ENCODE measurements around the gene UNC5C.

The UNC5C gene

DNA sequence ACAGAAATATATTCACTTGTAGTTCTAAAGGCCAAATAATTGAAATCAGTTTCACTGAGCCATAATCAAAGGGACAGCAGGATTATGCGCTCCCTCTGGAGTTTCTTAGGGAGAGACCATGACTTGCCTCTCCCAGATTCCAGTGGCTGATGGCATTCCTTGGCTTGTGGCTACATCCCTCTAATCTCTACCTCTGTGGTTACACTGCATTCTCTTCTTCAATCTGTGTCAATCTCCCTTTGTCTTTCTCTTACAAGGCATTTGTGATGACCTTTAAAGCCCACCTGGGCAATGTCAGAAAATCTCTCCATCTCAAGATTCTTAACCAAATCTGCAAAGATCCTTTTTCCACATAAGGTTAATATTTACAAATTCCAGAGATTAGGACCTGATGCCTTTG, 260.2 kb downstream of the UNC5C start:
- no peaks in the 10 kb centered on the region for H3K27me3 ChIP-seq (replicated peaks in 2 of 5; ENCODE audit: control insufficient read depth in 4 of 5, insufficient read depth in 5 of 5, low read length in 4 of 5)
- no peak overlapping the region for H3K4me3 ChIP-seq (ENCODE audit: control insufficient read depth in 1 of 7, extremely low read depth in 1 of 7, insufficient read depth in 4 of 7, low read depth in 2 of 7, low read length in 6 of 7)
- CTCF ChIA-PET: interaction anchor here (1.2 kb wide), 1 partner anchor 257 kb away, joined by 3 read pairs; no protein-coding TSS in a partner anchor
- H3K36me3 ChIP-seq (ENCODE audit: control insufficient read depth in 4 of 4, insufficient read depth in 4 of 4, low read length in 3 of 4): no peaks in the 10 kb centered on the region
- POLR2A ChIA-PET: no interaction called here
- no peak for DNase-seq
- no peaks in the 10 kb centered on the region for H3K9me3 ChIP-seq (ENCODE audit: control extremely low read depth in 1 of 5, control insufficient read depth in 4 of 5, insufficient read depth in 2 of 5, low read depth in 1 of 5, low read length in 4 of 5)
- H3K27ac ChIP-seq (ENCODE audit: insufficient read depth in 1 of 2, low read depth in 1 of 2, low read length in 2 of 2, poor library complexity in 1 of 2, severe bottlenecking in 2 of 2): peak overlapping the region in 1 of 2 experiments; percentile 18
- WGBS (ENCODE audit: insufficient coverage): 100% methylated on average over 1 of the region's 1 CpG
- peaks cover 6 to 35% (median 27%) of the 10 kb centered on the region in 4 experiments for H3K4me1 ChIP-seq (ENCODE audit: control extremely low read depth in 1 of 4, control insufficient read depth in 4 of 4, insufficient read depth in 4 of 4, low read length in 3 of 4)

DNA sequence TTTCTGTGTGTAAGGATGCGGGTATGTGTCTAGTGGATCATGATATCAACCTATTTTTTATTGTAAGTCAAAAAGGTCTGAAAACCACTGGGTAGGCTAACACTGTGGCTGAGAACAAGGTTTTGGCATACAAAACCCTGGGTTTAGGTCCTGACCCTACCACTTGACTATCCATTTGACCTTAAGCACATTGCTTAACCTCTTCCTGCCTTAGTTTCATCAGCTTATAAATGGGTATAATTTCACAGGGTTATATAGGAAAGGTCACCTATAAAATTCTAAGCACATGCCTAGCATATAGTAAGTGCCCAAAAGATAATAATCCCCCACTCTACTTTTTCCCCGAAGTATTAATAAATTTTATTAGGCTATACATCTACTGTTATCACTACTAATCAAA, 263.0 kb downstream of the UNC5C start:
- H3K27me3 ChIP-seq (replicated peaks in 2 of 5; ENCODE audit: control insufficient read depth in 4 of 5, insufficient read depth in 5 of 5, low read length in 4 of 5): no peaks in the 10 kb centered on the region
- no peak overlapping the region for H3K4me3 ChIP-seq (ENCODE audit: control insufficient read depth in 1 of 7, extremely low read depth in 1 of 7, insufficient read depth in 4 of 7, low read depth in 2 of 7, low read length in 6 of 7)
- peaks cover 6 to 23% (median 15%) of the 10 kb centered on the region in 4 experiments for H3K4me1 ChIP-seq (ENCODE audit: control extremely low read depth in 1 of 4, control insufficient read depth in 4 of 4, insufficient read depth in 4 of 4, low read length in 3 of 4)
- no peak overlapping the region for H3K27ac ChIP-seq (ENCODE audit: insufficient read depth in 1 of 2, low read depth in 1 of 2, low read length in 2 of 2, poor library complexity in 1 of 2, severe bottlenecking in 2 of 2)
- no peak for DNase-seq
- no peaks in the 10 kb centered on the region for H3K9me3 ChIP-seq (ENCODE audit: control extremely low read depth in 1 of 5, control insufficient read depth in 4 of 5, insufficient read depth in 2 of 5, low read depth in 1 of 5, low read length in 4 of 5)
- POLR2A ChIA-PET: no interaction called here
- CTCF ChIA-PET: no interaction called here
- no peaks in the 10 kb centered on the region for H3K36me3 ChIP-seq (ENCODE audit: control insufficient read depth in 4 of 4, insufficient read depth in 4 of 4, low read length in 3 of 4)
- 100% methylated on average over 1 of the region's 2 CpGs for WGBS (ENCODE audit: insufficient coverage)

DNA sequence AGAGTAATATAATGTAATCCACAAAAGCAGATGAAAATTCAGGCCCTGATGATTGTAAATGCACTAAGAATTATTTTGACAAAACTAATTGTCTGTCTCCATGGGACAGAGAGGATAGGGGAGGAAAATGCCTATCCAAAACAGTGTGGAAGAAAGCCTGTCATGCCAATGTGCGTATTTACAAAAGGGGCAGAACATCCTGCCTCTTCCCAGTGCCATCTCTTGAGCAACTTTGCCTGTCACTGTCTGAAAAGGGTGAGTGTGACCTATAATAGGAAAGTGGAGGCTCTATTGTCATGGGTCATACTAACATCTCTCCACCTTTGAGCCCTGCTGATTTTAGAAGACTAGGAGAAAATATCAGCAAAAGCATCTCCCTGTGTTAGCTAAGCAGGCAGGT, 264.1 kb downstream of the UNC5C start:
- POLR2A ChIA-PET: no interaction called here
- CTCF ChIA-PET: no interaction called here
- H3K27ac ChIP-seq (ENCODE audit: insufficient read depth in 1 of 2, low read depth in 1 of 2, low read length in 2 of 2, poor library complexity in 1 of 2, severe bottlenecking in 2 of 2): no peak overlapping the region
- no peaks in the 10 kb centered on the region for H3K9me3 ChIP-seq (ENCODE audit: control extremely low read depth in 1 of 5, control insufficient read depth in 4 of 5, insufficient read depth in 2 of 5, low read depth in 1 of 5, low read length in 4 of 5)
- no peak overlapping the region for H3K4me3 ChIP-seq (ENCODE audit: control insufficient read depth in 1 of 7, extremely low read depth in 1 of 7, insufficient read depth in 4 of 7, low read depth in 2 of 7, low read length in 6 of 7)
- H3K27me3 ChIP-seq (replicated peaks in 2 of 5; ENCODE audit: control insufficient read depth in 4 of 5, insufficient read depth in 5 of 5, low read length in 4 of 5): no peaks in the 10 kb centered on the region
- no peaks in the 10 kb centered on the region for H3K36me3 ChIP-seq (ENCODE audit: control insufficient read depth in 4 of 4, insufficient read depth in 4 of 4, low read length in 3 of 4)
- no peak for DNase-seq
- H3K4me1 ChIP-seq (ENCODE audit: control extremely low read depth in 1 of 4, control insufficient read depth in 4 of 4, insufficient read depth in 4 of 4, low read length in 3 of 4): peaks cover 4 to 13% (median 10%) of the 10 kb centered on the region in 4 experiments
- no CpG with 5 or more reads among the region's 1 CpG for WGBS (ENCODE audit: insufficient coverage)

DNA sequence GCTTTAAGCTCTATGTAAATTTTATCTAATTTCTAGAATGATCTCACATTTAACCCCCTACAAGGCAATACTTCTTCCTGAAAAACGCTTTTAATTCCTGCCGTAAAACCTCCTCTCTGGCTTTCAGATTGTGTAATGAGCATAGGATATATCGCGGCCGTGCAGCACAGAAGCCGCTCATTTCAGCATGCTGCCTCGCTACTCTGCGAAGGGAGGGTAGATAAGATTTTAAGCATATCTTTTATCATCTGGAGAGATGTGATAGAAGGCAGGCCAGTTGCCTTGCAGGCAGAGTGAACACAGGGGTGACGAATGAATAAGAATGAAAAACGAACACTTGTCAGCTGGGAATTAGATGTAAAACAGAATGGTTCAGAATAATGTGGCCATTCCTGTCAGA, 265.5 kb downstream of the UNC5C start:
- ChIA-PET POLR2A (no interaction called here), CTCF (no interaction called here)
- no peak overlapping the region for H3K27ac ChIP-seq (ENCODE audit: insufficient read depth in 1 of 2, low read depth in 1 of 2, low read length in 2 of 2, poor library complexity in 1 of 2, severe bottlenecking in 2 of 2)
- H3K36me3 ChIP-seq (ENCODE audit: control insufficient read depth in 4 of 4, insufficient read depth in 4 of 4, low read length in 3 of 4): no peaks in the 10 kb centered on the region
- DNase-seq: no peak
- no peaks in the 10 kb centered on the region for H3K27me3 ChIP-seq (replicated peaks in 2 of 5; ENCODE audit: control insufficient read depth in 4 of 5, insufficient read depth in 5 of 5, low read length in 4 of 5)
- no peaks in the 10 kb centered on the region for H3K9me3 ChIP-seq (ENCODE audit: control extremely low read depth in 1 of 5, control insufficient read depth in 4 of 5, insufficient read depth in 2 of 5, low read depth in 1 of 5, low read length in 4 of 5)
- 85% methylated on average over 6 of the region's 10 CpGs for WGBS (ENCODE audit: insufficient coverage)
- no peak overlapping the region for H3K4me3 ChIP-seq (ENCODE audit: control insufficient read depth in 1 of 7, extremely low read depth in 1 of 7, insufficient read depth in 4 of 7, low read depth in 2 of 7, low read length in 6 of 7)
- H3K4me1 ChIP-seq (ENCODE audit: control extremely low read depth in 1 of 4, control insufficient read depth in 4 of 4, insufficient read depth in 4 of 4, low read length in 3 of 4): no peaks in the 10 kb centered on the region

DNA sequence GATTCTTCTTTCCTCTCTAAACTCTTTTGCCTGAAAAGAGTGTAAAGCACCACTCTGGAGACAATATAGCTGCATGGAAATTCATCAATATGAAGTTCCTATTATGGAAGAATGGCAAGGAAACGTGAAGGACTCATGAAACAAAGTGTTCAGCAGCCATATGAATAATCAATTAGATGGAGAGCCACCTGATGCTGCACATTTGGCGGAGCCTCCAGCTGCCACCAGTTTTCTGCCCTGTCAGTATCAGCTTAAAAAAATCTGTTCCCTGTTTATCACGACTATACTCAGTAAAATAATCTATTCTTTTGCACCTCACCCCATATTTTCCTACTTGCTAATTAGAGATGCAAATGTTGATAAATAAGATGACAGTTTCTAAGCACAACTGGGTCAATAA, 276.0 kb downstream of the UNC5C start:
- no peak overlapping the region for H3K4me3 ChIP-seq (ENCODE audit: control insufficient read depth in 1 of 7, extremely low read depth in 1 of 7, insufficient read depth in 4 of 7, low read depth in 2 of 7, low read length in 6 of 7)
- ChIA-PET POLR2A (no interaction called here), CTCF (no interaction called here)
- no peak for DNase-seq
- H3K27me3 ChIP-seq (replicated peaks in 2 of 5; ENCODE audit: control insufficient read depth in 4 of 5, insufficient read depth in 5 of 5, low read length in 4 of 5): no peaks in the 10 kb centered on the region
- H3K27ac ChIP-seq (ENCODE audit: insufficient read depth in 1 of 2, low read depth in 1 of 2, low read length in 2 of 2, poor library complexity in 1 of 2, severe bottlenecking in 2 of 2): no peak overlapping the region
- no peaks in the 10 kb centered on the region for H3K4me1 ChIP-seq (ENCODE audit: control extremely low read depth in 1 of 4, control insufficient read depth in 4 of 4, insufficient read depth in 4 of 4, low read length in 3 of 4)
- WGBS (ENCODE audit: insufficient coverage): 100% methylated on average over 2 of the region's 3 CpGs
- H3K36me3 ChIP-seq (ENCODE audit: control insufficient read depth in 4 of 4, insufficient read depth in 4 of 4, low read length in 3 of 4): no peaks in the 10 kb centered on the region
- H3K9me3 ChIP-seq (ENCODE audit: control extremely low read depth in 1 of 5, control insufficient read depth in 4 of 5, insufficient read depth in 2 of 5, low read depth in 1 of 5, low read length in 4 of 5): peaks cover 0 to 1% (median 0%) of the 10 kb centered on the region in 5 experiments

DNA sequence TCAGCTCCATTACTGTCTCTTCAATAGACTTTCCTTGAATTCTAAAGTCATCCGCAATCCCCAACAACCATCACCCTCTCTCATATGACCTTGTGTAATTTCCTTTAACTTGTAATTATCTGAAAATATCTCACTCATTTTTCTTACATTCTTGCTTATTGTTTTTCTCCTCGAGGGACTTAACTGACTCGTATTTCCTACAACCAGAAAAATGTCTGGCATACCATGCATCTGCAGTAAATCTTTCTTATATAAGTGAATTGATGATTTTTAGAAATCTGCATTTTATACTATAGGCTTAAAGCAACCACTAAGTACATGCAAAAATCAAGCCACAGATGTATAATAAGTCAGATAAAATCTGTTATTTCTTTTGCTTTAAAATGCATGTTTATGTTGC, 276.7 kb downstream of the UNC5C start:
- 100% methylated on average over 1 of the region's 3 CpGs for WGBS (ENCODE audit: insufficient coverage)
- H3K9me3 ChIP-seq (ENCODE audit: control extremely low read depth in 1 of 5, control insufficient read depth in 4 of 5, insufficient read depth in 2 of 5, low read depth in 1 of 5, low read length in 4 of 5): peaks cover 0 to 1% (median 0%) of the 10 kb centered on the region in 5 experiments
- no peak for DNase-seq
- H3K27ac ChIP-seq (ENCODE audit: insufficient read depth in 1 of 2, low read depth in 1 of 2, low read length in 2 of 2, poor library complexity in 1 of 2, severe bottlenecking in 2 of 2): no peak overlapping the region
- CTCF ChIA-PET: no interaction called here
- H3K4me3 ChIP-seq (ENCODE audit: control insufficient read depth in 1 of 7, extremely low read depth in 1 of 7, insufficient read depth in 4 of 7, low read depth in 2 of 7, low read length in 6 of 7): no peak overlapping the region
- no peaks in the 10 kb centered on the region for H3K4me1 ChIP-seq (ENCODE audit: control extremely low read depth in 1 of 4, control insufficient read depth in 4 of 4, insufficient read depth in 4 of 4, low read length in 3 of 4)
- no peaks in the 10 kb centered on the region for H3K27me3 ChIP-seq (replicated peaks in 2 of 5; ENCODE audit: control insufficient read depth in 4 of 5, insufficient read depth in 5 of 5, low read length in 4 of 5)
- H3K36me3 ChIP-seq (ENCODE audit: control insufficient read depth in 4 of 4, insufficient read depth in 4 of 4, low read length in 3 of 4): no peaks in the 10 kb centered on the region
- POLR2A ChIA-PET: no interaction called here

DNA sequence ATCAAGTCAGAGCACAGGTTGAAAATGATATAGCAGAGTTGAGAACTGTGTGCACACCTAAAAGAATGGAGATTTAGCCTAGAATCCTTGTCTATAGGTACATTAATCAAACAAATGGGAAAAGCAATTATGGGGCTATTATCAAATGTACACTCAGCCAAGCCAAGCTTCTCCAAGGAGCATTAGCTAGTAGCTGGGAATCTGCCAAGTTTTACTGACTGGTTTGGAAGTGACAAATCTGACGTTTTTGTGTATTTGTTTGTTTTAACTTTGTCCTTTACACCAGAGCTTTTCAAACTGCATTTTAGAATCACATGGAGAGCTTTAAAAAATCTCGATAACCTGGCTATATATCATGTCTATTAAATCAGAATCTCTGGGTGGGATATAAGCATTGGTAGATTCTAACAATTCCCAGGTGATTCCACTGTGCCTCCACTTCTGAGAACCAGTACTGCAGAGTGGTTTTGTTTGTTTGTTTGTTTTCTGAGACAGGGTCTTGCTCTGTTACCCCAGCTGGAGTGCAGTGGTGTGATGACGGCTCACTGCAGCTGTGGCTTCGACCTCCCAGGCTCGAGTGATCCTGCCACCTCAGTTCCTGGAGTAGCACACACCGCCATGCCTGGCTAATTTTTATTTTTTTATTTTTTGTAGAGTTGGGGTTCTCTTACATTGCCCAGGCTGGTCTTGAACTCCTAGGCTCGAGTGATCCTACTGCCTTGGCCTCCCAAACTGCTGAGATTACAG, 279.8 kb downstream of the UNC5C start:
- CTCF ChIA-PET: no interaction called here
- no peak overlapping the region for H3K27ac ChIP-seq (ENCODE audit: insufficient read depth in 1 of 2, low read depth in 1 of 2, low read length in 2 of 2, poor library complexity in 1 of 2, severe bottlenecking in 2 of 2)
- no peak for DNase-seq
- 100% methylated on average over 4 of the region's 7 CpGs for WGBS (ENCODE audit: insufficient coverage)
- no peaks in the 10 kb centered on the region for H3K27me3 ChIP-seq (replicated peaks in 2 of 5; ENCODE audit: control insufficient read depth in 4 of 5, insufficient read depth in 5 of 5, low read length in 4 of 5)
- no peaks in the 10 kb centered on the region for H3K36me3 ChIP-seq (ENCODE audit: control insufficient read depth in 4 of 4, insufficient read depth in 4 of 4, low read length in 3 of 4)
- H3K9me3 ChIP-seq (ENCODE audit: control extremely low read depth in 1 of 5, control insufficient read depth in 4 of 5, insufficient read depth in 2 of 5, low read depth in 1 of 5, low read length in 4 of 5): no peaks in the 10 kb centered on the region
- no peak overlapping the region for H3K4me3 ChIP-seq (ENCODE audit: control insufficient read depth in 1 of 7, extremely low read depth in 1 of 7, insufficient read depth in 4 of 7, low read depth in 2 of 7, low read length in 6 of 7)
- POLR2A ChIA-PET: no interaction called here
- H3K4me1 ChIP-seq (ENCODE audit: control extremely low read depth in 1 of 4, control insufficient read depth in 4 of 4, insufficient read depth in 4 of 4, low read length in 3 of 4): no peaks in the 10 kb centered on the region
